ENCODE measurements around the gene SLC25A19.

- no peak for TF ChIP-seq CTCF (IDR thresholded peaks at IDR 0.05; ENCODE audit: insufficient read depth, low read depth, low read length)
- TF ChIP-seq EZH2 (IDR thresholded peaks at IDR 0.05; ENCODE audit: insufficient read depth, low read length) = no peak
These were observed 61.5 kb downstream of the SLC25A19 start for GRCh38 chr17:75227729-75228128.
